Kidney epithelial cell (primary cell): ENCODE measurements around the gene CDCP1. TPM values are rescaled to one million over a fixed set of nuclear protein-coding genes. Genes with fewer than 3 reads are reported as not detected.

Source experiments
- DNase-seq: peaks from one replicate; pipeline ENCODE4 v3.0.0-alpha.2; 2010; ENCODE audit warnings: low read depth
- H3K27me3 ChIP-seq: 2 replicates; pipeline ENCODE4 v1.6.0; 2011; ENCODE audit warnings: low read length; ENCODE audit not compliant: control insufficient read depth, insufficient read depth
- H3K36me3 ChIP-seq: 2 replicates; pipeline ENCODE4 v1.5.1; 2011; ENCODE audit warnings: low read length; ENCODE audit not compliant: control insufficient read depth, insufficient read depth
- H3K4me3 ChIP-seq: 2 replicates; pipeline ENCODE4 v1.5.1; 2011; ENCODE audit warnings: low read depth, mild to moderate bottlenecking, control low read depth, low read length
- total RNA-seq: library from RNA; depleted of rRNA; stranded (reverse); fragments of >200 nt; gene quantifications from 2 replicates; pipeline ENCODE4 v1.2.3, GENCODE V29; 2015
- TF ChIP-seq, protein P1 (sequence below): IDR thresholded peaks from 2 replicates; pipeline ENCODE4 v1.5.1; 2011; ENCODE audit warnings: mild to moderate bottlenecking, moderate library complexity, low read length, control low read depth, inconsistent platforms; ENCODE audit not compliant: insufficient read depth, poor library complexity, severe bottlenecking

CDCP1 gene
- total RNA-seq, 1 donor from 2014 or later: 82.0 TPM

DNA sequence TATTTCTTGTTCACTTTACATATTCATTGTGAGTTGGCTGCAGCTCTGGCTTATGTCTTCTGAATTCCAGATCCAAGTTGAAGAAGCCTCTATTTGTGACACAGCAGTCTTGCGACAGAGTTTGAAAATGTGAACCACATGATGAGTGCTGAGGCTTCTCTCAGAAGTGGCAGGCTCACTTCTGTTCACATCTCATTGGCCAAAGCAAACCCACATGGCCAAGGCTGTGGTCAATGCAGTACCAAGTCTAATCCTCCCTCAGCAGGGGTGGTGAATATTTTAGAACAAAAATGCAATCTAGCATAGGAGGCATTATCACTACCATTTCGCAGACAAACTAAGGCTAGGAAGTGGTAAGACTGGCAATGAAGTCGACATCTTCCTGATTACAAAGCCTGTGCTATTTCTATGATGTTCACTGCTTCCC lies 45.2 kb downstream of the CDCP1 start:
- no peaks in the 10 kb centered on the region for H3K27me3 ChIP-seq
- no peak for DNase-seq
- H3K36me3 ChIP-seq: peaks cover 1% of the 10 kb centered on the region
- TF ChIP-seq, protein P1, sequence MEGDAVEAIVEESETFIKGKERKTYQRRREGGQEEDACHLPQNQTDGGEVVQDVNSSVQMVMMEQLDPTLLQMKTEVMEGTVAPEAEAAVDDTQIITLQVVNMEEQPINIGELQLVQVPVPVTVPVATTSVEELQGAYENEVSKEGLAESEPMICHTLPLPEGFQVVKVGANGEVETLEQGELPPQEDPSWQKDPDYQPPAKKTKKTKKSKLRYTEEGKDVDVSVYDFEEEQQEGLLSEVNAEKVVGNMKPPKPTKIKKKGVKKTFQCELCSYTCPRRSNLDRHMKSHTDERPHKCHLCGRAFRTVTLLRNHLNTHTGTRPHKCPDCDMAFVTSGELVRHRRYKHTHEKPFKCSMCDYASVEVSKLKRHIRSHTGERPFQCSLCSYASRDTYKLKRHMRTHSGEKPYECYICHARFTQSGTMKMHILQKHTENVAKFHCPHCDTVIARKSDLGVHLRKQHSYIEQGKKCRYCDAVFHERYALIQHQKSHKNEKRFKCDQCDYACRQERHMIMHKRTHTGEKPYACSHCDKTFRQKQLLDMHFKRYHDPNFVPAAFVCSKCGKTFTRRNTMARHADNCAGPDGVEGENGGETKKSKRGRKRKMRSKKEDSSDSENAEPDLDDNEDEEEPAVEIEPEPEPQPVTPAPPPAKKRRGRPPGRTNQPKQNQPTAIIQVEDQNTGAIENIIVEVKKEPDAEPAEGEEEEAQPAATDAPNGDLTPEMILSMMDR: no peak
- H3K4me3 ChIP-seq: no peak overlapping the region

- DNase-seq: no peak
- H3K4me3 ChIP-seq: no peak overlapping the region
- TF ChIP-seq, protein P1: no peak
- H3K36me3 ChIP-seq: peaks cover 4% of the 10 kb centered on the region
- H3K27me3 ChIP-seq: no peaks in the 10 kb centered on the region
These were observed 47.9 kb downstream of the CDCP1 start for GRCh38 chr3:45098310-45098709.

- H3K27me3 ChIP-seq: no peaks in the 10 kb centered on the region
- peaks cover 4% of the 10 kb centered on the region for H3K36me3 ChIP-seq
- TF ChIP-seq, protein P1: no peak
- no peak overlapping the region for H3K4me3 ChIP-seq
- no peak for DNase-seq
These were observed 48.8 kb downstream of the CDCP1 start for GRCh38 chr3:45097296-45097883.

DNA sequence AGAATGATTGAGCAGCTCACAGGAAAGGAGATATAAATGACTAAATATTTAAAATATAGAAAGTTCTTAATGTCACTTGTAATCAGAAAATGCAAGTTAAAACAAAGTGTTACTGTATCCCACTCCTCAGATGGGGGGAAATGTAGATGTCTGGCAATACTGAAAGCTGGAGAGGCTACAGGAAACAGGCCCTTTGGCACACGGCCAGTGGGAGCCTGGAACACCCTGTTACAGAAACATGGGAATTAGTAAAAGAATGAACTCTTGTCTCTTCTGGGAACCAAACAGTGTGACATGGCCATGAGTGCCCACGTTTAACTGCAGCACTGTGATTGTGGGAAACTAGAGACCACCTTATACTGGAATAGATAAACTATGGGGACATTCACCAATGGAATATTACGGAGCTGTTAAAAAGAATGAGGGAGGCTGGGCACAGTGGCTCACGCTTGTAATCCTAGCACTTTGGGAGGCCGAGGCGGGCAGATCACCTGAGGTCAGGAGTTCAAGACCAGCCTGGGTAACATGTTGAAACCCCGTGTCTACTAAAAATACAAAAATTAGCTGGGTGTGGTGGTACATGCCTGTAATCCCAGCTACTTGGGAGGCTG lies 50.2 kb downstream of the CDCP1 start:
- Histone ChIP-seq H3K4me3 (no peak overlapping the region), H3K27me3 (no peaks in the 10 kb centered on the region), H3K36me3 (peaks cover 7% of the 10 kb centered on the region)
- TF ChIP-seq, protein P1: no peak
- DNase-seq: no peak

DNA sequence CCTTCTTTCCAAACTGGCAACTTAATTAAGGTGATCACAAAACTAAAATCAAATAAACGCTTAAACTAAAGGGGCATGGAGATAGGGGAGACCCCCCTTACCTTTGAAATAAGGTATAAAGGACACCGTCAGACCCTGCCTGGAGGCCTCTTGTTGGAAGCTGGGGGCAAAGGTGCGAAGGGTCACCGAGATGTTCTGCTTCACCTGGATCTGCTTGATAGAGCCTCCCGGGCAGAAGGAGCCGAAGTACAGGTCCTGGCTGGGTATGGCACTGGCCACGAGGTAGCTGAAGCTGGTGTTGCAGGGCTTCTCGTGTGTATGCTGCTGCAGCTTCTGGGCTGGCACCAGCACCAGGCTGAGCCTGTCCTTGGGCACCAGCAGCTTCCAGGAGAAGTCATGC lies 53.0 kb downstream of the CDCP1 start:
- DNase-seq: no peak
- Histone ChIP-seq H3K27me3 (no peaks in the 10 kb centered on the region), H3K36me3 (peaks cover 12% of the 10 kb centered on the region), H3K4me3 (no peak overlapping the region)
- TF ChIP-seq, protein P1: no peak
